ENCODE measurements around the gene UAP1.

- TF ChIP-seq CTCF (IDR thresholded peaks at IDR 0.05; ENCODE audit: poor library complexity, severe bottlenecking), result no peak
- TF ChIP-seq POLR2AphosphoS5 (IDR thresholded peaks at IDR 0.05), result no peak
- TF ChIP-seq, protein P1, sequence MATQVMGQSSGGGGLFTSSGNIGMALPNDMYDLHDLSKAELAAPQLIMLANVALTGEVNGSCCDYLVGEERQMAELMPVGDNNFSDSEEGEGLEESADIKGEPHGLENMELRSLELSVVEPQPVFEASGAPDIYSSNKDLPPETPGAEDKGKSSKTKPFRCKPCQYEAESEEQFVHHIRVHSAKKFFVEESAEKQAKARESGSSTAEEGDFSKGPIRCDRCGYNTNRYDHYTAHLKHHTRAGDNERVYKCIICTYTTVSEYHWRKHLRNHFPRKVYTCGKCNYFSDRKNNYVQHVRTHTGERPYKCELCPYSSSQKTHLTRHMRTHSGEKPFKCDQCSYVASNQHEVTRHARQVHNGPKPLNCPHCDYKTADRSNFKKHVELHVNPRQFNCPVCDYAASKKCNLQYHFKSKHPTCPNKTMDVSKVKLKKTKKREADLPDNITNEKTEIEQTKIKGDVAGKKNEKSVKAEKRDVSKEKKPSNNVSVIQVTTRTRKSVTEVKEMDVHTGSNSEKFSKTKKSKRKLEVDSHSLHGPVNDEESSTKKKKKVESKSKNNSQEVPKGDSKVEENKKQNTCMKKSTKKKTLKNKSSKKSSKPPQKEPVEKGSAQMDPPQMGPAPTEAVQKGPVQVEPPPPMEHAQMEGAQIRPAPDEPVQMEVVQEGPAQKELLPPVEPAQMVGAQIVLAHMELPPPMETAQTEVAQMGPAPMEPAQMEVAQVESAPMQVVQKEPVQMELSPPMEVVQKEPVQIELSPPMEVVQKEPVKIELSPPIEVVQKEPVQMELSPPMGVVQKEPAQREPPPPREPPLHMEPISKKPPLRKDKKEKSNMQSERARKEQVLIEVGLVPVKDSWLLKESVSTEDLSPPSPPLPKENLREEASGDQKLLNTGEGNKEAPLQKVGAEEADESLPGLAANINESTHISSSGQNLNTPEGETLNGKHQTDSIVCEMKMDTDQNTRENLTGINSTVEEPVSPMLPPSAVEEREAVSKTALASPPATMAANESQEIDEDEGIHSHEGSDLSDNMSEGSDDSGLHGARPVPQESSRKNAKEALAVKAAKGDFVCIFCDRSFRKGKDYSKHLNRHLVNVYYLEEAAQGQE (IDR thresholded peaks at IDR 0.05; ENCODE audit: borderline replicate concordance), result no peak
- no peak for TF ChIP-seq SMC3 (conservative IDR thresholded peaks at IDR 0.05; ENCODE audit: poor library complexity)
- no peak for TF ChIP-seq EP300 (conservative IDR thresholded peaks at IDR 0.05; ENCODE audit: poor library complexity, severe bottlenecking)
- no peak for TF ChIP-seq RAD21 (conservative IDR thresholded peaks at IDR 0.05)
- no peak for TF ChIP-seq EZH2 (IDR thresholded peaks at IDR 0.05; ENCODE audit: borderline replicate concordance, insufficient read depth, low read length, poor library complexity, severe bottlenecking)
- TF ChIP-seq MXI1 (conservative IDR thresholded peaks at IDR 0.05; ENCODE audit: poor library complexity, severe bottlenecking), result no peak
Observed at GRCh38 chr1:162578936-162579335, 17.4 kb downstream of the UAP1 start.
